ENCODE measurements around the gene RAB40B.

The RAB40B gene

DNA sequence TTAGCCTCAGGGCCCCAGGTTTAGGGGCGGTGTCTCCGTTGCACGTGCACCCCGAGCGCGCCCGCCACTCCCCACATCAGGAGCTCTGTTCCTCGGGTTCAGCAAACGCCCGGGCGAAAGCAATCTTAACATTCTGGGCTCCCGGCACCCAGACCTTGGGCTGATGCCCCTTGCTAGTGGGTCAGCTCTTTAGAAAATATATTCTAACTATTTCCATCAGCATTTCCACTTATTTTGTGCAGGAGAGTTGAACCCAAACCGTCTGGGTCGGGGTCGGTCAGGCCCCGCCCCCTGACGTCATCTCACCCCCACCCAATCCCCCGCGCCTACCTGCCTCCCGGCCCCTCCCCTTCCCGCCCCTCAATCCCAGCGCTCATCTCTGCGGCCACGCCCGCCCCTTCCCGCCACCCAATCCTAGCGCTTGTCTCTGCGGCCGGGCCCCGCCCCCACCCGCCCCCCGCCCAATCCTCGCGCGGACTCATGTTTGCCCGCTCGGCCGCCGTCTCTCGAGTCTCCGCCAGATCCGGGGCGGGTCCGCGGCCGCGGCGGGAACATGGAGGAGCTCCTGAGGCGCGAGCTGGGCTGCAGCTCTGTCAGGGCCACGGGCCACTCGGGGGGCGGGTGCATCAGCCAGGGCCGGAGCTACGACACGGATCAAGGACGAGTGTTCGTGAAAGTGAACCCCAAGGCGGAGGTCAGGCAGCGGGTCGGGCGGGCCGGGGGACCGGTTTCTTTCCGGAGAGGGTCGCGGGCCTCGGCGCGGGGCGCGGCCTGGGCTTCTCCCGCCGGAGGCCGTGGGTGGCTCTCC is 17.9 kb upstream of the RAB40B start, which contains the start of gene FN3KRP:
Gene FN3KRP, plus strand, starts transcription at position 504 of the 808 bp plus-strand sequence. Its CDS starts 50 bp downstream, at position 554.
- DNase-seq (ENCODE audit: low read depth in 2 of 2, low spot score in 1 of 2) = peak; percentile 77 to 84

DNA sequence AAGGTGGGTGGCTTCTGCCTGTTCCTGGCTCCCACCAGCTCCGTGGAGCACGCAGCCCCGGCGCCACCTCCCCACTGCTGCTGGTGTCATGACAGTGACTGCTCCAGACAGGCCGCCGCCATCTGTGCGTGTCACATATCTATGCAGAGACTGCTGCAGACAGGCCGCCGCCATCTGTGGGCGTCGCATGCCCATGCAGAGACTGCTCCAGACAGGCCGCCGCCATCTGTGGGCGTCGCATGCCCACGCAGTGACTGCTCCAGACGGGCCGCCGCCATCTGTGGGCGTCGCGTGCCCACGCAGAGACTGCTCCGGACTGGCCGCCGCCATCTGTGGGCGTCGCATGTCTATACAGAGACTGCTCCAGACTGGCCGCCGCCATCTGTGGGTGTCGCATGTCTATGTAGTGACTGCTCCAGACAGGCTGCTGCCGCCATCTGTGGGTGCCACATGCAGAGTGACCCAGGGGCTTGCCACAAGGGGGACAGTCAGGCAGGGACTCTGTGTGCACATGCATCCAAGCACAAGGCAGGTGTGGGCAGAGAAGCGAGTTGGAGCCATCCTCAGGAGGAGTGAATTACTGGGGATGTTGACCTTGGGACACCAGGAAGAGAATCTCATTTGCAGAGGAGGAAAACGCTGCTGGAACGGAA is 14.7 kb upstream of the RAB40B start:
- DNase-seq (ENCODE audit: low read depth in 2 of 2, low spot score in 1 of 2) = no peak

DNA sequence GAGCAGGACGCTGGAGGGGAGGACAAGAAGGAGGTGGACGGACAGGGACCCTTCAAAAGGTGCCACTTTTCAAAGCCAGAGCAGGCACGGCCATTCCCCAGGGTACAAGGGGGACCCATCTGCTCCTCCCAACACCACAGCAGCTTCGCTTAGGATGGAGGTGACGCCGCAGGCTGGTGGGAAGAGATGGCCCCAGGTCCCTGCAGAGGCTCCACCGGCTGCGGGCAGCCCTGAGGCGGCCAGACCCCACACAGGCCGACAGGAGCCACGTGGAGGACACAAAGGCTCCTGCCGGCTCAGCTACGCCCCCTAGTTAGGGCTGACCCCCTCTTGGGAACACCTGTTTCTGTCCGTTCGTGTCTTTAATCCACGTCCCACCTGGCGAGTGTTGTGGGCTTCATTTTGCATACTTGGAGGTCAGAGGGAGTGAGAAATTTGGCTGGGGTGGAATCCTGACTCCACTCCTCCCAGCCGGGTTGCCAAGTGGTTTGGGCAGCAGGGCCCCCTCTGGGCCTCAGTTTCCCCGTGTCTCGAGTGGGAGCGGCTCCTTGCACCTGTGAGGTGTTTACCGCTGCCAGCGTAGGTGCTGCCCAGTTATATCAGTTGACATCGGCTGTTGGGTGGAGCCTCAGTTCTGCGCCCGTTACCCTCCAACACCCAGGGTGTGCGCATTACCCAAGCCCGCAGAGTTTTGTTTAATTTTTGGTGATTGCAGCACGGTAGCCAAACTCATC is 12.2 kb upstream of the RAB40B start:
- DNase-seq (ENCODE audit: low read depth in 2 of 2, low spot score in 1 of 2) = no peak

DNA sequence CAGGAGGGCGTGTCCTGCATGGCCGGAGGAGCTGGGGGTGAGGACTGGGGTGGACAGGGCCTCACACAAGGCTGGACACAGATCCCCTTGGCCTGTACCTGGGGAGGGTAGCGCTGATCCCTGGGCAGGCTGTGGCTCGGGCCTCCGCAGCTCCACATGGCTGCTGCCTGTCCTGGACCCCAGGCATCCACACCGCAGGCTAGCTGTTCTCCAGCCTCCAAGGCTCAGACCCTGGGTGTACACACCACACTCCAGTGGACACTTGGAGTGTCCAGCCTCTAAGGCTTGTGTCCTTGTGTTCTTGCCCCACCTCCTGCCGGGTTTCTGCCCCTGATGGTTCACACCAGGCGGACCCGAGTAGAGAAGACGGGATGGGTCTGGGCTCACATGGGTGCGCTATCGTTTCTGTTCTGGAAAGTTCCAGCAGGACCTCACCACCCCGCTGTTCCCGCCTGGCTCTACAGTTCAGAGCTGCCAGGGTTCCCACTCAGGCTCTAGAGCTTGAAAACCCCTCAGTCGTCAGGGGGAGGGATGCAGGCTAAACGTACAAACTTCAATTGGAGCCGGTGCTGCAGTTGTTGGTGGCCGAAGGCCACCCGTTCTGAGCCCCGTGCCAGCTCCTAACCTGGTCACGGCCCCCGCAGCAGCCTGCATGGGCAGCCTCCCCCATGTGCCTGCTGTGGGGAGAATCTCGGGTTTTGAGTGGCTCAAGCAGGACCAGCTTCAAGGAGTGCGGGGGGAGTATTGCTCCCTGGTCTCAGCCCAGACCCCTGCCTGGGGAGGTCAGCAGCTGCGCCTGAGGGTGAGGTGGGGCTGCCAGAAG is 11.4 kb upstream of the RAB40B start:
- DNase-seq (ENCODE audit: low read depth in 2 of 2, low spot score in 1 of 2) = no peak

DNA sequence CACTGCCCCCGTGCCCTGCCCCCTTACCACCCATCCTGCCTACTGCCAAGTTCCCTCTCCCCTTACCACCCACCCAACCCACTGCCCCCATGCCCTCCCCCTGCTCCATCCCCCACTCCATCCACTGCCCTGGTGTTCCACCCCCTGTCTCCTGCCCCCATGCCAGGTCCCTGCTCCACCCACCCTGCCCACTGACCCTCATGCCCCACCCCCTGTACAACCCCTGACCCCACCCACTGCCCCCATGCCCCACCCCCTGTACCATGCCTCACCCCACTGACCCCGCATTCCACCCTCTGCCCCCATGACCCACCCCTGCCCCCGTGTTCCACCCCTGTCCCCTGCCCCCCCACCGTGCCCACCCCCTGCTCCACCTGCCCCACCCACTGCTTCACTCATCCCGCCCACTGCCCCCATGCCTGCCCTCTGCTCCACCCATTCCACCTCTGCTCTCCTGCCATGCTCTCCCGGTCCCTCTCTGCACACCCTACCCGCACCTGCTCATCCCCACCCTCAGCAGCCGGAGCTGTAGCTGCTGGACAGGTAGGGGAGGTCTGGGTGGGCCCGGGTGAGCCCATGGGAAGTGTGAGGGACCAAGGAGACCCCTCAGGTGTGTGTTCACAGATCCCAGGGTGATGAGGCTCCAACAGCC is 10.7 kb upstream of the RAB40B start:
- no peak for DNase-seq (ENCODE audit: low read depth in 2 of 2, low spot score in 1 of 2)

DNA sequence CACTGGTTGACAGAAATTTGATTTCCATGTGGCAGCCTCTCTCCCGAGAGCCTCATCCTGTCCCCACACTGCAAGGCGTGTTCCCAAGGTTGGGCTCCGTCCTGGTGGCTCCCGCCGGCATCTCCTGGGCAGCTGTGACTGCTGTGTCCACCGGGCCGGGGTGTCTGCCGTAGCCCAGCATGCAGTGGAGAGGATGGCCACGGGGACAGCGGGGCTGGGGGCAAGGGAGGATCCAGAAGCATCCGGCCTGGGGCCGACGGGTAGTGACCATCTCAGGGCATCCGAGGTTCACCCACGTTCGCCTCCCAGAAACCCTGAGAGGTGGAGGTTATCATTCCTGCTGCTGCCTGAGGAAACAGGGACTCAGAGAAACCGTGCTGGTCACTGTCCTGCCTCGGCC is 7.3 kb upstream of the RAB40B start:
- no peak for DNase-seq (ENCODE audit: low read depth in 2 of 2, low spot score in 1 of 2)

DNA sequence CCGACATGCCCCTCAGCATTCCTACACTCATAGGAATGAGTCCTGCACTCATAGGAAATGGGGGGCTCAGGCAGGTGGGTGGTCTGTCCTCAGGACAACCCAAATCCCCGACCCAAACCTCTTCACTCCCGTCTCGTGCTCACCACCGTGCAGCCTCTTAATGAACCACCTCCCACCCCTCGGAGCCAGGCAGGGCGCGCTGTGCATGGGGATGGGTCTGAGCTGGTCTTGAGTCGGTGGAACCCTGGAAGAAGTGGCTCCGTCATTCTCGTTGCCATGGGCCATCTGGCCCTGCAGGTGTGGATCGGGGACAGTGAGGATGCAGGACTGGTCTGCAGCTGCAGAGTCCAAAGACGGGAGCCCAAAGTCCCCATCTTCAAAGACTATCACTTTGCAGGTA is 6.4 kb upstream of the RAB40B start:
- DNase-seq (ENCODE audit: low read depth in 2 of 2, low spot score in 1 of 2) = no peak

DNA sequence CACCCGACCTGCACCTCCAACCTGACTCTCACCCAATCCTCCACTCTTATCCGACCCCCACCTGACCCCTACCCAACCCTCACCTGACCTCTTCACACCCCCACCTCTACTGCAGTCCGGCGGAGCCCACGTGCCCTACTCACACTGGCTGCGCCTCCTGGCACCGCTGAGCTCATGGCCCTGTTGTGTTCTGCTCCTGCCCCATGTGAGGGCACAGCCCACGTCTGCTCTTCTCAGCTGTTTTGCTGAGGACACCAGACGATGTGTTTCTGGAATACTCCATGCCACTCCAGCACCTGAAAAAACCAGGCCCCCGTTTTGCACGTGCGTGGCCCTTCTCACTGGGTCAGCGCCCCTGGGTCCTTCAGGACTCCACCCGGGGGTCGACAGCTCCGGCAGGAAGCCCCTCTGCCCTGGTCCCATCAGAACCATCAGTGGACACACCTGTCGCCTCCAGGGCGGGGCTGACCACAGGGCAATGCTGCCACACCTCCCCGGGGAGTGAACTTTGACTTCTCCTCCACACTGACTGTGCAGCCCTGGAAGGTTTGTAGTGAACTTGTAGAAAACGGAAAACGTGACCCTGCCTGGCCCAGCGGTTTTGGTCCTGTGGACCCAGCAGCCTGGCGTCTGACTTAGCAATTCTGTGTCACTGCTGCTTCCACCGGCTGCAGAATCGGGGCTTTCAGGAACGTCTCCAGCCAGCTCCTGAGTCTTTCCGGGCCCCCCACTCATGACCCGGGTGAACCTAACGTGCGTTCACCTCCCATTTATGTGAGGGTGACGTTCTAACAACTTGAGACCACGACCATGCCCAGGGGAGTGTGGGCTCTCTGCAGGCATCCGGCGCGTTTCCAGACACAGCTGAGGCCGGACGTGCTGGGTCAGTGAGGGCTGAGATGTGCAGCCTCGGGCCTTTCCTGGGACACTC is 5.7 kb upstream of the RAB40B start:
- DNase-seq (ENCODE audit: low read depth in 2 of 2, low spot score in 1 of 2) = no peak

DNA sequence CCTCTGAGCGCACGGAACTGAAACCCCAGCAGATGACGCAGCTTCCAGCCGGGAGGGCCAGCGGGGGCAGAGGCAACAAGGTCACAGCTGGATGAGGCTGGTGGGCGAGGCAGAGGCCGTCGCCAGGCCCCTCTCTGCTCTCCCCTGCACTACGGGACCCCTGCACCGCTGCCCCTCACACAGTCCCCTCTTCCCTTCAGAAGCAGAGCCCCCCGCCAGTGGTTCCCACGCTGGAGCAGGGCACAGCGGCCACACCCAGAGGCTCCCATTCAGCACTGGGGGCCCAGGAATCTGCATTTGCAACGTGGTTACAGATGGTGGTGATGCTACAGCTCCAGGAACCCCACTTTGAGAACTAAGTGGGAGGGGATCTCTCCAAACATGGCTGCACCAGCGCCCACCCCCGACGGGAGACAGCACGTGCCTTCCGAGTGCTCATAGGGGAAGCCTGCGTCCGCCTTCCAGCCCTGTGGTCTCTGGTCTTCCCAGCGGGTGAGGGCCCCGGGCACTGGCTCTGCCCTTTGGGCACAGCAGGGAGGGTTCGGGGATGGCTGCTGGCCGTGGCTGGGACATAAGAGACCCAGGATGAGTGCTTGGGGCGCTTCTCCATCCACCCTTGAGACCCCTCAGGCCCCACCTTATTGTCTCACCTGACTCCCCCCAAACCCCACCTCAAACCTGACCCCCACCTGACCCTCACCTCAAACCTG is 4.7 kb upstream of the RAB40B start:
- DNase-seq (ENCODE audit: low read depth in 2 of 2, low spot score in 1 of 2) = no peak

DNA sequence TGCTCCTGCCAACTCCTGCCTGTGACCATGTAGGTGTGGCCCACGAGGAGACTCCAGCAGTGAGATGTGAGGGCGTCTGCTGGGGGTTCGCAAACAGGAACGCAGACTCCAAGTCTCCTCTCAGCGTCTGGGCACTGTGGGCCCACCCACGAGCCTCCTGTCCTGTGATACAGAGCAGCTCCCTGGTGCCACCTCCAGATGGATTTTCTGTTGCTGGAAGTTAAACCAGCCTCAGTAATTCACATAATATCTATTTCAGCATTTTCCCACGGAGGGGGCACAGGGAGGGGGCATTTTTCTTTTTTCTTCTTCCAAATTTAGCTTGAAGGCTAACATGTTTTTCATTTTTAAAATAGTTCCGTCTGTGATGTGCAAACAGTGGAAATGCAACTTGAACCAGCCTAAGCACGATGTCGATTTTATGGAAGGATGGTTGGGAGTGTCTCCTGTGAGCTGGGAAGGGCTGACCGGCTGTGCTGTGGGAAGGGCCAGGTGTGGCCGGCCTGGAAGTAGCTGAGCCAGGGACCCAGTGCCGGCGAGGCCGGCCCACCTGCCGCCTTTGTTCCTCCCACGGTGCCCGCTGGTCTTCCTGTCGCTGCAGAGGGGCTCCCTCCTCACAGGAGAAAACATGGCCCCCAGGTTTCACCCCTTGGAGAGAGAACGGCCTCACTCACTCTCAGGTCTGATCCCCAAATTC is 3.9 kb upstream of the RAB40B start:
- DNase-seq (ENCODE audit: low read depth in 2 of 2, low spot score in 1 of 2) = no peak

DNA sequence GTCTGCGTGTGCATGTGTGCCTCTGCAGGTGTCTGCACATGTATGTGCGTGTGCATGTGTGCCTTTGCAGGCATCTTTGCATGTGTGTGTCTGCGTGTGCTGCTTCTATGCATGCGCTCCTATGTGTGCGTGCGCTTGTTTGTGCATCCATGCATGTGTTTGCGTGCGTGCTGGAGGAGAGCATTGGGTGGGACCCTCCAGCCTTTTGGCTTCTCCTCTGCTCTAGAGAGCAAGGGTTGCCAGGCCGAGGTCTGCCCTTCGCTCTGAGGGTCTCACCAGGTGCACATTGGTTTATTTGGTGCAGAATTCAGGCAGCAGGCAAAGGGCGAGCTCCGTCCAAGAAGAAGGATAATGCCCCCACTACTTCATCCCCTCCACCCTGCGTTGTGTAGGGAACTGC is 1.1 kb upstream of the RAB40B start:
- no peak for DNase-seq (ENCODE audit: low read depth in 2 of 2, low spot score in 1 of 2)

DNA sequence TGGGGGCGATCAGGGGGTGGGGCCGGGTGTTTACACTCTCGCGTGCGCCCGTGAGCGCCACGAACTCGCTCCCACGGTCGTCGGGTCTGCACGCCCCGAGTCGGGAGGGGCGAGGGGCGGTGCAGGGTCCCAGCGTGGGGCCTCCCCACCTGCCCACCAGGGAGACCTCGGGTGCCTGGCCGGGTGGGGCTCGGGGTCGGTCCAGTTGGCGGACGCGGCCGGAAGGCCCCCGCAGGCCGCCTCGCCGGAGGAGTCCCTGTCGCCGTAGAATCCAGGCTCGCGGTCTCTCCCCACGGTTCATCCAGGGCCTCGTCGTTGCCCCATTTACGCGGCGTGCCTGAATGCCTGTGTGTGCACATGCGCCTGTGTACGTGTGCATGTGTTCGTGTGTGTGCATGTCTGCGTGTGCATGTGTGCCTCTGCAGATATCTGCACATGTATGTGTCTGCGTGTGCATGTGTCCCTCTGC is 510 bp upstream of the RAB40B start:
- DNase-seq (ENCODE audit: low read depth in 2 of 2, low spot score in 1 of 2) = no peak

DNA sequence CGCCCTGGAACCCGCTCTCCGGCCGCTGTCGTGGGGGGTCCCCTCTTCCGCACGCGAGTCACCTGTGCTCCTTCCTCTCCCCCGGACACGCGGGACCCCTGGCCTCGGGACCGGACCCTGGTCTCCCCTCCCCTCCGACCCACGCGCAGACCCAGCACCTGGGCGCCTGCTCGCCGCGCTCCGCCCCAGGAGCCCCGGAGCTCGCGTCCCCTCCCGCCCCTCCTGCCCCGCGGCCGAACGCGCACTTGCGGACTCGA is 762 bp downstream of the RAB40B start:
- DNase-seq (ENCODE audit: low read depth in 2 of 2, low spot score in 1 of 2) = no peak

DNA sequence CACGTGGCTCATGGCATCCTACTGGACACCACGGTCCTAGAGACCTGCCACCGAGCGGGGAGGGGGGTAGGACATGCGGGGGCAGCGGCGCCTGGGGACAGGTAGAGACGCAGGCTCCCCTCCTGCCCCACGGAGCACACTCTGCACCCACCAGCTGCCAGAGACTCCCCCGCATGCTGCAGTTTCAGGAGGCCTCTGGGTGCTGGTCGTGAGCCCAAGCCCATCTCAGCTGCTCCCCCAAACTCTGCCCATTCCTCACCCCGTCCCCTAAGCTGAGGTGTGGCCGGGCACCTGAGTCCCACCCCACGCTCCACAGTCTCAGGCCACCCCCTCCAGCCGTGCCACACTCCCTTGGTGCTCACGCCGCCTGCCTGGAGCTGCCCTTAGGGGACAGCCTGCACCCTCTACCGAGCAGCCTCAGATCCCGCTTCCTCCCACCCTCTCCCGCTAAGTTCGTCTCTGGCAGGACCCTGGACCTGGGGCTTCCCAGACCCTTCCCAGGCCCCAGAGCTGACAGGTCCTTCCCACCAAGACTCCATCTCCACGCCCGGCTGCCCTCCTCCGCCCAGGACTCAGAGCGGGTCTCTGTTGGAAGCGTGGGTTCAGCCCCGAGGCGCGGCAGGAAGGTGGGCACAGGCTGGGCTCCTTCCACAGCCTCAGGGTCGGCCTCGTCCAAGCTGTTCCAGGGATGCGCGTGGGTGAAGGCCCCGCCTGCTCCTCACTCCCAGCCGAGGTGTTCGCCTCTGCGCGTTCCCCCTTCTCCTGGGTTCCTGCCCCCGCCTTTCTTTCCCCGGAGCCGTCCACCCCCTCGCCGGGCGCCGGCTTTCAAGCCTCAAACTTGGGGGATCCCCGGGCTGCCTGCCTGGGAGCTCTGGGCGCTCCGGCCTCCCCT is 1.3 kb downstream of the RAB40B start:
- DNase-seq (ENCODE audit: low read depth in 2 of 2, low spot score in 1 of 2) = no peak

DNA sequence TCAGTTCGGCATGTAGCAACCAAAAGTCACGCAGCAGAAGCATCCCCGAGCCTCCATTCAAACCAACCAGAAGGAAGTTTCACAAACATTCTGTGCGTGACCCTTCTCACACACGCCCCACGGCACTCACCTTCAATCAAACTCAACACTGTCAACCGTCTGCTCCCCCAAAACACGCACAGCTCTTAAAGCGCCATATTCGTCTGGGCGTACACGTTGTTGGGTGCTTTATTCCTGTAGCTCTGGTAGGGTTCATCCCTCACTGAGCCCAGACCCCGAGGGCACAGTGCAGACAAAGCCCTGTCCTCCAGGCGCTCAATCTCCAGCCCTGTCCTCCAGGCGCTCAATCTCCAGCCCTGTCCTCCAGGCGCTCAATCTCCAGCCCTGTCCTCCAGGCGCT is 2.2 kb downstream of the RAB40B start:
- DNase-seq (ENCODE audit: low read depth in 2 of 2, low spot score in 1 of 2) = no peak

DNA sequence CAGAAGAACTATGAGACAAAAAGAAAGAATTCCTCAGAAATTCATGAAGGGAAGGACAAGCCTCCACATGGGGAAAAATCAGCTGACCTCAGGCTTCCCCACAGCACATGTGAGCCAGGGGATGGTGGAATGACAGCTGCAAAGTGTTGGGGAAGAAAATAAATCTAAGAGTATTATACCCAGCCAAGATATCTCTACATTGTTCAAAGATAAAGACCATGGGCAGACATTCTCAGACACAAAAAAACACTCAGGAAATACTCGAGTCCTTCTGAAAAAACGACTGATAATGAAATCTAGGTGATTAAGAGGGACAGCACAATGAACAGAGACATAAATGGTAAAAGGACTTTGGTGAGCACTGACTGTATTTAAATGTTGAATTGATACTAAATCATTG is 3.9 kb downstream of the RAB40B start:
- DNase-seq (ENCODE audit: low read depth in 2 of 2, low spot score in 1 of 2) = no peak

DNA sequence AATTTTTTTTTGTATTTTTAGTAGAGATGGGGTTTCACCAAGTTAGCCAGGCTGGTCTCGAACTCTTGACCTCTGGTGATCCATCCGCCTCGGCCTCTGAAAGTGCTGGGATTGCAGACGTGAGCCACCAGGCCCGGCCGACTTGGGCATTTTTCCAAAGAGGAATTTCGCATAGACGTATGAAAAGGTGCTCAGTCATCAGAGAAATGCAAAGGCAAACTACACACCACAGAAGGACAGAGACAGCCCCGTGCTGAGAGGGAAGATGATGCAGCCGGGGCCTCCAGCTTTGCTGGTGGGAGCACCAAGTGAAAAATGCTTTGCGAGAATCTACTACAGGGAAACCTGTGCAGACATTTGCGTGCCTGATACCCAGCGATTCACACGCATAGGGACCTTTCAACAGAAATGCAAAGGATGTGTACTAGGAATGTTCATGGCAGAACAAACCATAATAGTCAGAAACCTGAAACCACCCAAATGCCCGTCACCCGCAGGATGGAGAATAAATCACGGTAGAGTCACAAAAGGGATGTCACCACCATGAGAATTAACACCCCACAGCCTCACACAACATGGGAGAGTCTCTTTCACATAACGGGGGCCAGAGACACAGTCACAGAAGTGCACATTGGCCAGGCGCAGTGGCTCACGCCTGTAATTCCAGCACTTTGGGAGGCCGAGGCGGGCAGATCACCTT is 5.2 kb downstream of the RAB40B start:
- DNase-seq (ENCODE audit: low read depth in 2 of 2, low spot score in 1 of 2) = no peak
